Endothelial cell (in vitro differentiated cells): ENCODE measurements around the gene STS. TPM values are rescaled to one million over a fixed set of nuclear protein-coding genes. Genes with fewer than 3 reads are reported as not detected.
A peak's percentile ranks its signal among the peaks of the same experiment; 100 is the strongest.

ENCODE experiments used
- DNase-seq: peaks from one replicate; pipeline ENCODE4 v3.0.0; 2021; ENCODE audit warnings: low spot score
- H3K27ac Mint-ChIP-seq: one replicate; pipeline ENCODE4 v1.8.0; 2021; ENCODE audit warnings: mixed read lengths, inconsistent platforms; ENCODE audit not compliant: unreplicated experiment
- H3K27me3 Mint-ChIP-seq: one replicate; pipeline ENCODE4 v1.8.0; 2021; ENCODE audit warnings: mild to moderate bottlenecking, moderate library complexity, mixed read lengths, inconsistent platforms; ENCODE audit not compliant: unreplicated experiment
- H3K36me3 Mint-ChIP-seq: one replicate; pipeline ENCODE4 v1.8.0; 2021; ENCODE audit warnings: mild to moderate bottlenecking, low read depth, mixed read lengths, inconsistent platforms; ENCODE audit not compliant: unreplicated experiment
- H3K4me1 Mint-ChIP-seq: one replicate; pipeline ENCODE4 v1.8.0; 2021; ENCODE audit warnings: mild to moderate bottlenecking, mixed read lengths, inconsistent platforms; ENCODE audit not compliant: unreplicated experiment
- H3K4me3 Mint-ChIP-seq: one replicate; pipeline ENCODE4 v1.8.0; 2021; ENCODE audit warnings: mild to moderate bottlenecking, mixed read lengths, inconsistent platforms; ENCODE audit not compliant: unreplicated experiment
- H3K9me3 Mint-ChIP-seq: one replicate; pipeline ENCODE4 v1.8.0; 2021; ENCODE audit warnings: mixed read lengths, inconsistent platforms; ENCODE audit not compliant: unreplicated experiment
- CTCF ChIP-seq: fragments of 200-600 bp; sonication (generic); IDR thresholded peaks from one replicate; pipeline ENCODE4 v1.5.0; 2021; ENCODE audit warnings: antibody characterized with exemption; ENCODE audit not compliant: unreplicated experiment
- total RNA-seq: library from RNA; stranded (reverse); fragmentation: NEBNext Ultra II Directional; extraction: Animal tissue kit (Norgen Biotek cat#: 25700); gene quantifications from one replicate; pipeline ENCODE4 v1.2.1, GENCODE V29; 2021; ENCODE audit not compliant: unreplicated experiment

The STS gene
- total RNA-seq, 1 donor from 2014 or later = 7.2 TPM

- Mint-ChIP-seq H3K4me1 (peaks cover 16% of the 10 kb centered on the region), H3K4me3 (peak overlapping the region; percentile 67), H3K27me3 (no peaks in the 10 kb centered on the region), H3K9me3 (no peaks in the 10 kb centered on the region), H3K27ac (peak overlapping the region; percentile 28), H3K36me3 (no peaks in the 10 kb centered on the region)
- TF ChIP-seq CTCF = no peak
- DNase-seq = no peak
Measured at GRCh38 chrX:7146020-7146702, 1.4 kb upstream of the STS start.

GRCh38 chrX:7146703-7147412, 654 bp upstream of the STS start:
- no peak for DNase-seq
- Mint-ChIP-seq H3K9me3 (no peaks in the 10 kb centered on the region), H3K4me3 (peak overlapping the region; percentile 86), H3K36me3 (no peaks in the 10 kb centered on the region), H3K27ac (no peak overlapping the region), H3K27me3 (no peaks in the 10 kb centered on the region), H3K4me1 (peaks cover 19% of the 10 kb centered on the region)
- no peak for TF ChIP-seq CTCF

GRCh38 chrX:7147978-7148854, 704 bp downstream of the STS start, which contains the start of gene PUDP:
PUDP (minus strand) TSS chrX:7148153; CDS start chrX:7148113, 40 bp downstream.
- H3K4me1 Mint-ChIP-seq = peaks cover 19% of the 10 kb centered on the region
- DNase-seq = peak; percentile 83
- no peaks in the 10 kb centered on the region for H3K27me3 Mint-ChIP-seq
- H3K9me3 Mint-ChIP-seq = no peaks in the 10 kb centered on the region
- no peaks in the 10 kb centered on the region for H3K36me3 Mint-ChIP-seq
- TF ChIP-seq CTCF = no peak
- peak within 1 kb of the TSS; percentile 86 for H3K4me3 Mint-ChIP-seq
- no peak within 1 kb of the TSS for H3K27ac Mint-ChIP-seq

DNA sequence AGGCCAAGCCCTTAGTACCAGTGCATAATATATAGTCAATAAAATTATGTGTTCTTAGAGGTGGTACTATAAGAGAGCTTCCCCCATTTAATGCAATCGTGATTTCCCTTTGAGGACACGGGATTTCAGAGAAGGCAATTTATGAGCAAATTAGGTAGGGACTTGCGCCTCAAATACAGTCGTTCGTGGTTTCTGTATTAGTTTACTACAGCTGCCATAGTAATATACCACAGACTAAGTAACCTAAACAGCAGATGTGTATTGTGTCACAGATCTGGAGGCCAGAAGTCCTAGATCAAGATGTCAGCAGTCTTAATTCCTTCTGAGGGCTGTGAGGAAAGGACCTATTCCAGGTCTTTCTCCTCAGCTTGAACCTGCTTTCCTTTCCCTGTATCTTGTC, 1.9 kb downstream of the STS start:
- Mint-ChIP-seq H3K9me3 (no peaks in the 10 kb centered on the region), H3K27me3 (no peaks in the 10 kb centered on the region), H3K4me3 (no peak overlapping the region), H3K4me1 (peaks cover 17% of the 10 kb centered on the region), H3K27ac (no peak overlapping the region), H3K36me3 (no peaks in the 10 kb centered on the region)
- TF ChIP-seq CTCF = no peak
- no peak for DNase-seq
